ENCODE results near the gene JUNB. TPM values are rescaled to one million over a fixed set of nuclear protein-coding genes. Genes with fewer than 3 reads are reported as not detected.

Gene JUNB
- total RNA-seq, 1 experiment from 2014 or later = 10.0 TPM

GRCh38 chr19:12764698-12765097 lies 26.6 kb upstream of the JUNB start:
- peaks cover 2% of the 10 kb centered on the region; the same call in 1 of the 2 replicates for H3K27me3 ChIP-seq (ENCODE audit: control insufficient read depth, insufficient read depth, low read length)
- DNase-seq = no peak
- H3K36me3 ChIP-seq (replicated peaks; ENCODE audit: control insufficient read depth, insufficient read depth, low read length) = peaks cover 13% of the 10 kb centered on the region
- H3K4me3 ChIP-seq (ENCODE audit: insufficient read depth, low read depth, low read length) = no peak overlapping the region

- Histone ChIP-seq H3K36me3 (replicated peaks; ENCODE audit: control insufficient read depth, insufficient read depth, low read length) (peaks cover 14% of the 10 kb centered on the region), H3K27me3 (ENCODE audit: control insufficient read depth, insufficient read depth, low read length) (peaks cover 4% of the 10 kb centered on the region; the same call in 1 of the 2 replicates), H3K4me3 (ENCODE audit: insufficient read depth, low read depth, low read length) (peak overlapping the region; percentile 48)
- DNase-seq = peak; percentile 91
Observed at GRCh38 chr19:12766051-12766521, 25.2 kb upstream of the JUNB start.

GRCh38 chr19:12767150-12767549 lies 24.1 kb upstream of the JUNB start:
- Histone ChIP-seq H3K36me3 (replicated peaks; ENCODE audit: control insufficient read depth, insufficient read depth, low read length) (peaks cover 13% of the 10 kb centered on the region), H3K27me3 (ENCODE audit: control insufficient read depth, insufficient read depth, low read length) (peaks cover 4% of the 10 kb centered on the region; the same call in 1 of the 2 replicates), H3K4me3 (ENCODE audit: insufficient read depth, low read depth, low read length) (no peak overlapping the region)
- DNase-seq = peak; percentile 67

- peaks cover 12% of the 10 kb centered on the region for H3K36me3 ChIP-seq (replicated peaks; ENCODE audit: control insufficient read depth, insufficient read depth, low read length)
- H3K27me3 ChIP-seq (ENCODE audit: control insufficient read depth, insufficient read depth, low read length) = peaks cover 4% of the 10 kb centered on the region; the same call in 1 of the 2 replicates
- no peak for DNase-seq
- no peak overlapping the region for H3K4me3 ChIP-seq (ENCODE audit: insufficient read depth, low read depth, low read length)
Observed at GRCh38 chr19:12767666-12768065, 23.6 kb upstream of the JUNB start.

GRCh38 chr19:12769689-12770088 lies 21.6 kb upstream of the JUNB start:
- Histone ChIP-seq H3K4me3 (ENCODE audit: insufficient read depth, low read depth, low read length) (no peak overlapping the region; the same call in 1 of the 2 replicates), H3K27me3 (ENCODE audit: control insufficient read depth, insufficient read depth, low read length) (peaks cover 4% of the 10 kb centered on the region; the same call in 1 of the 2 replicates), H3K36me3 (replicated peaks; ENCODE audit: control insufficient read depth, insufficient read depth, low read length) (peaks cover 6% of the 10 kb centered on the region)
- peak; percentile 99 for DNase-seq

- Histone ChIP-seq H3K27me3 (ENCODE audit: control insufficient read depth, insufficient read depth, low read length) (peaks cover 1% of the 10 kb centered on the region; the same call in 1 of the 2 replicates), H3K4me3 (ENCODE audit: insufficient read depth, low read depth, low read length) (no peak overlapping the region), H3K36me3 (replicated peaks; ENCODE audit: control insufficient read depth, insufficient read depth, low read length) (peaks cover 4% of the 10 kb centered on the region)
- no peak for DNase-seq
Observed at GRCh38 chr19:12770922-12771321, 20.4 kb upstream of the JUNB start.

- Histone ChIP-seq H3K36me3 (replicated peaks; ENCODE audit: control insufficient read depth, insufficient read depth, low read length) (peaks cover 4% of the 10 kb centered on the region), H3K27me3 (ENCODE audit: control insufficient read depth, insufficient read depth, low read length) (peaks cover 1% of the 10 kb centered on the region; the same call in 1 of the 2 replicates), H3K4me3 (ENCODE audit: insufficient read depth, low read depth, low read length) (no peak overlapping the region)
- DNase-seq = no peak
Observed at GRCh38 chr19:12772323-12772722, 19.0 kb upstream of the JUNB start.

GRCh38 chr19:12773571-12773970 lies 17.7 kb upstream of the JUNB start:
- Histone ChIP-seq H3K27me3 (ENCODE audit: control insufficient read depth, insufficient read depth, low read length) (peaks cover 1% of the 10 kb centered on the region; the same call in 1 of the 2 replicates), H3K36me3 (replicated peaks; ENCODE audit: control insufficient read depth, insufficient read depth, low read length) (peaks cover 4% of the 10 kb centered on the region), H3K4me3 (ENCODE audit: insufficient read depth, low read depth, low read length) (no peak overlapping the region)
- no peak for DNase-seq

GRCh38 chr19:12774588-12775555 lies 16.4 kb upstream of the JUNB start, which contains the start of gene HOOK2:
Gene HOOK2 (minus strand): TSS chr19:12775552. CDS start chr19:12775449, 103 bp downstream.
- Histone ChIP-seq H3K27me3 (ENCODE audit: control insufficient read depth, insufficient read depth, low read length) (peaks cover 1% of the 10 kb centered on the region; the same call in 1 of the 2 replicates), H3K4me3 (ENCODE audit: insufficient read depth, low read depth, low read length) (peak within 1 kb of the TSS; percentile 82), H3K36me3 (replicated peaks; ENCODE audit: control insufficient read depth, insufficient read depth, low read length) (peaks cover 4% of the 10 kb centered on the region)
- peak; percentile 96 for DNase-seq

- H3K36me3 ChIP-seq (replicated peaks; ENCODE audit: control insufficient read depth, insufficient read depth, low read length) = peaks cover 3% of the 10 kb centered on the region
- H3K4me3 ChIP-seq (ENCODE audit: insufficient read depth, low read depth, low read length) = peak overlapping the region; percentile 54
- peak; percentile 96 for DNase-seq
- no peaks in the 10 kb centered on the region; the same call in 1 of the 2 replicates for H3K27me3 ChIP-seq (ENCODE audit: control insufficient read depth, insufficient read depth, low read length)
Observed at GRCh38 chr19:12777217-12778016, 13.9 kb upstream of the JUNB start.

- DNase-seq = peak; percentile 82
- H3K4me3 ChIP-seq (ENCODE audit: insufficient read depth, low read depth, low read length) = peak overlapping the region; percentile 54
- no peaks in the 10 kb centered on the region; the same call in 1 of the 2 replicates for H3K27me3 ChIP-seq (ENCODE audit: control insufficient read depth, insufficient read depth, low read length)
- peaks cover 3% of the 10 kb centered on the region for H3K36me3 ChIP-seq (replicated peaks; ENCODE audit: control insufficient read depth, insufficient read depth, low read length)
Observed at GRCh38 chr19:12778017-12778904, 13.0 kb upstream of the JUNB start.

GRCh38 chr19:12778905-12779161 lies 12.5 kb upstream of the JUNB start:
- H3K27me3 ChIP-seq (ENCODE audit: control insufficient read depth, insufficient read depth, low read length) = no peaks in the 10 kb centered on the region; the same call in 1 of the 2 replicates
- H3K36me3 ChIP-seq (replicated peaks; ENCODE audit: control insufficient read depth, insufficient read depth, low read length) = peaks cover 3% of the 10 kb centered on the region
- peak; percentile 54 for DNase-seq
- H3K4me3 ChIP-seq (ENCODE audit: insufficient read depth, low read depth, low read length) = peak overlapping the region; percentile 54; the same call in 1 of the 2 replicates

GRCh38 chr19:12779162-12779993 lies 11.9 kb upstream of the JUNB start:
- peak; percentile 64 for DNase-seq
- Histone ChIP-seq H3K4me3 (ENCODE audit: insufficient read depth, low read depth, low read length) (no peak overlapping the region), H3K36me3 (replicated peaks; ENCODE audit: control insufficient read depth, insufficient read depth, low read length) (peaks cover under 1% of the 10 kb centered on the region; the same call in 1 of the 2 replicates), H3K27me3 (ENCODE audit: control insufficient read depth, insufficient read depth, low read length) (no peaks in the 10 kb centered on the region; the same call in 1 of the 2 replicates)

Measured in H7 (cell line).